ENCODE results near the gene PIK3C2B. TPM values are rescaled to one million over a fixed set of nuclear protein-coding genes. Genes with fewer than 3 reads are reported as not detected.

PIK3C2B gene
- total RNA-seq, 4 donors from 2014 or later, result 61.9 to 181 (median 88.8) TPM

DNA sequence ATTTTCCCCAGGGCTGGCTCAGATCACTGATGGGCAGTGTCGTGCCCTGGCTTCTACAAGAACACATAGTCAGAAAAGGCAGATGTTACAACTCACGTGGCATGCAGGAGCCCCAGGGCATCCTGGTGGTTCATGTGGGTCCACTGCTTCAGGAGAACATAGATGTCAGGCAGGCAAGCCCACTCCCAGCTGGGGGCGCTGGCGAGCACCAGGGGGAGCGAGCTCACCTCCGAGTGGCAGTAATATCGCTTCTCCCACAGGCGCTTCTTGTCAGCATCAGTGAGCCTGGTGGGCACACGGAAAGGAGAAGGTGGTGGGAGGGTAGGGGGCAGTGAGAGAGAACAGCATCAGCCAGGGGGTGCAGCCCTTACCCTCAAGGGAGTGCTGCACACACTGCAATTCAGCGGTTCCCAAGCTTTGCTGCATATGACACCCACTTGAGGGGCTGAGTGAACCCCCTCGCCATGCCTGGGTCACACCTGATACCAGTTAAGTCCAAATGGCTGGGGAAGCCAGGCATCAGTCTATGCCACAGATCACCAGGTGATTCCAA is 48.7 kb downstream of the PIK3C2B start:
- Histone ChIP-seq H3K27ac (peak overlapping the region in 3 of 4 donors; percentile 17 to 97 (median 88)), H3K9me3 (no peaks in the 10 kb centered on the region), H3K4me3 (no peak overlapping the region), H3K27me3 (no peaks in the 10 kb centered on the region), H3K4me1 (peaks cover 24 to 48% (median 27%) of the 10 kb centered on the region in 4 donors), H3K36me3 (peaks cover 0 to 27% (median 4%) of the 10 kb centered on the region in 4 donors)
- intact Hi-C loops (cut with DNase I; ENCODE audit: low total_unique reads), result loop anchor here (2.0 kb wide), 1 partner anchor 57 kb away; no protein-coding TSS in a partner anchor
- TF ChIP-seq POLR2AphosphoS5 (IDR thresholded peaks at IDR 0.05), result no peak
- TF ChIP-seq POLR2A (IDR thresholded peaks at IDR 0.05), result no peak
- TF ChIP-seq EP300 (IDR thresholded peaks at IDR 0.05; ENCODE audit: low read depth), result no peak
- TF ChIP-seq, protein P1, sequence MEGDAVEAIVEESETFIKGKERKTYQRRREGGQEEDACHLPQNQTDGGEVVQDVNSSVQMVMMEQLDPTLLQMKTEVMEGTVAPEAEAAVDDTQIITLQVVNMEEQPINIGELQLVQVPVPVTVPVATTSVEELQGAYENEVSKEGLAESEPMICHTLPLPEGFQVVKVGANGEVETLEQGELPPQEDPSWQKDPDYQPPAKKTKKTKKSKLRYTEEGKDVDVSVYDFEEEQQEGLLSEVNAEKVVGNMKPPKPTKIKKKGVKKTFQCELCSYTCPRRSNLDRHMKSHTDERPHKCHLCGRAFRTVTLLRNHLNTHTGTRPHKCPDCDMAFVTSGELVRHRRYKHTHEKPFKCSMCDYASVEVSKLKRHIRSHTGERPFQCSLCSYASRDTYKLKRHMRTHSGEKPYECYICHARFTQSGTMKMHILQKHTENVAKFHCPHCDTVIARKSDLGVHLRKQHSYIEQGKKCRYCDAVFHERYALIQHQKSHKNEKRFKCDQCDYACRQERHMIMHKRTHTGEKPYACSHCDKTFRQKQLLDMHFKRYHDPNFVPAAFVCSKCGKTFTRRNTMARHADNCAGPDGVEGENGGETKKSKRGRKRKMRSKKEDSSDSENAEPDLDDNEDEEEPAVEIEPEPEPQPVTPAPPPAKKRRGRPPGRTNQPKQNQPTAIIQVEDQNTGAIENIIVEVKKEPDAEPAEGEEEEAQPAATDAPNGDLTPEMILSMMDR (IDR thresholded peaks at IDR 0.05), result peak in 3 of 5 experiments; percentile 20 to 51 (median 27)
- in situ Hi-C loops (cut with MboI; ENCODE audit: low pct_ligation_motif_present in 1 of 4, low pct_unique_long_range_greater_than_20kb in 1 of 4, low sequenced_read_pairs in 3 of 4), result loop anchor here in 3 of 4 donors (5.0 to 25.0 kb wide), 3 partner anchors 56 to 366 kb away; no protein-coding TSS in a partner anchor
- 34 to 50% methylated on average over 7 to 11 of the region's 11 CpGs for WGBS, 2 donors (ENCODE audit: low coverage in 1 of 2)
- DNase-seq, result peak; percentile 73

Other genes with a start within 250 kb of the PIK3C2B start
- 100 to 1,000 TPM in 1 of 4 donors, 10 to 100 TPM in 3; 58.7 to 209 (median 97.9) TPM for gene PLEKHA6, start 134.9 kb downstream of the PIK3C2B start, total RNA-seq
- gene PPP1R15B, start 83.0 kb downstream of the PIK3C2B start, total RNA-seq, result 10 to 100 TPM; 30.8 to 74.2 (median 54.5) TPM
- 100 to 1,000 TPM in 2 of 4 donors, 10 to 100 TPM in 2; 64.3 to 140 (median 109) TPM for gene MDM4, start 21.6 kb upstream of the PIK3C2B start, total RNA-seq
- 10 to 100 TPM in 3 of 4 donors, 1 to 10 TPM in 1; 2.0 to 32.9 (median 23.8) TPM for gene LRRN2, start 190.9 kb upstream of the PIK3C2B start, total RNA-seq

Data from transverse colon (tissue), 4 donors.